HepG2 (cell line): Measurements from ENCODE around the gene KIAA1755. TPM values are rescaled to one million over a fixed set of nuclear protein-coding genes. Genes with fewer than 3 reads are reported as not detected.
A peak's percentile ranks its signal among the peaks of the same experiment; 100 is the strongest.

Experiments used
- BRF2 ChIP-seq: sonication (generic); formaldehyde crosslinking; IDR thresholded peaks from 2 replicates; pipeline ENCODE4 v1.8.1; 2022; ENCODE audit warnings: mild to moderate bottlenecking, missing genetic modification reagents
- GTF2F1 ChIP-seq: fragments of 150-350 bp; IDR thresholded peaks from 2 replicates; pipeline ENCODE4 v1.6.1; 2014; ENCODE audit warnings: low read length
- PHF20 ChIP-seq: sonication (generic); formaldehyde crosslinking; IDR thresholded peaks from 2 replicates; pipeline ENCODE4 v1.5.0; 2020; ENCODE audit warnings: mild to moderate bottlenecking, missing genetic modification reagents
- TP53 ChIP-seq: sonication (generic); formaldehyde crosslinking; conservative IDR thresholded peaks from 2 replicates; pipeline ENCODE4 v1.4.0; 2020; ENCODE audit warnings: missing genetic modification reagents
- ZBTB26 ChIP-seq: IDR thresholded peaks from 2 replicates; pipeline ENCODE4 v1.6.1; 2016; ENCODE audit warnings: missing compliant biosample characterization, missing genetic modification reagents, borderline replicate concordance
- ZBTB7B ChIP-seq: sonication (generic); formaldehyde crosslinking; IDR thresholded peaks from 2 replicates; pipeline ENCODE4 v1.4.0; 2020; ENCODE audit warnings: missing genetic modification reagents
- ZHX2 ChIP-seq, 2 experiments: sonication (generic) in 1 of 2; formaldehyde crosslinking in 1 of 2; IDR thresholded peaks; 2 replicates each; pipeline versions ENCODE4 v1.6.1 to v1.9.0; 2014 to 2022; ENCODE audit warnings: antibody characterized with exemption in 1 of 2, borderline replicate concordance in 1 of 2, inconsistent platforms in 1 of 2, low read depth in 1 of 2, missing genetic modification reagents in 1 of 2
- ZNF296 ChIP-seq: sonication (generic); formaldehyde crosslinking; conservative IDR thresholded peaks from 2 replicates; pipeline ENCODE4 v1.5.0; 2020; ENCODE audit warnings: mild to moderate bottlenecking, missing genetic modification reagents
- ZNF619 ChIP-seq: sonication (generic); formaldehyde crosslinking; IDR thresholded peaks from 2 replicates; pipeline ENCODE4 v1.4.0; 2020; ENCODE audit warnings: mild to moderate bottlenecking, missing genetic modification reagents
- ZNF839 ChIP-seq: sonication (generic); formaldehyde crosslinking; IDR thresholded peaks from 2 replicates; pipeline ENCODE4 v1.4.0; 2020; ENCODE audit warnings: missing genetic modification reagents, mild to moderate bottlenecking, borderline replicate concordance
- polyA plus RNA-seq, 8 experiments: library from polyadenylated mRNA; depleted of rRNA in 3 of 8; stranded (reverse) in 7 of 8; unstranded in 1 of 8; fragments of >200 nt; fragmentation: Illumina TruSeq in 4 of 8; extraction: Trizol in 4 of 8; gene quantifications; 2 replicates each; pipeline versions ENCODE4 v1.2.1 to v1.2.3, GENCODE V29; 2011 to 2016; ENCODE audit warnings: low read depth in 4 of 8, missing spikeins in 1 of 8, mixed read lengths in 1 of 8; ENCODE audit not compliant: insufficient read depth in 1 of 8
- total RNA-seq, 5 experiments: library from RNA; depleted of rRNA; stranded (reverse); fragments of >200 nt; fragmentation: Illumina TruSeq; extraction: Trizol; gene quantifications; 2 replicates each; pipeline ENCODE4 v1.2.3, GENCODE V29; 2016; ENCODE audit warnings: low read depth in 1 of 5
- TF ChIP-seq, protein P1 (sequence below), 2 experiments: IDR thresholded peaks; 2 replicates each; pipeline ENCODE4 v1.6.1; 2011 to 2012; ENCODE audit warnings: low read length in 2 of 2, borderline replicate concordance in 1 of 2, low read depth in 1 of 2, mild to moderate bottlenecking in 1 of 2, moderate library complexity in 1 of 2
- TF ChIP-seq, protein P2 (sequence below): IDR thresholded peaks from 2 replicates; pipeline ENCODE4 v1.6.1; 2016; ENCODE audit warnings: missing genetic modification reagents, missing compliant biosample characterization
- TF ChIP-seq, protein P3 (sequence below): sonication (generic); formaldehyde crosslinking; IDR thresholded peaks from 2 replicates; pipeline ENCODE4 v1.4.0; 2020; ENCODE audit warnings: missing genetic modification reagents

The KIAA1755 gene
- total and polyA plus RNA-seq, 2 of the 13 experiments (the other 11 are each of a cell fraction or from before 2014, with no cell fraction given) = 0.04 TPM; not detected in 1

DNA sequence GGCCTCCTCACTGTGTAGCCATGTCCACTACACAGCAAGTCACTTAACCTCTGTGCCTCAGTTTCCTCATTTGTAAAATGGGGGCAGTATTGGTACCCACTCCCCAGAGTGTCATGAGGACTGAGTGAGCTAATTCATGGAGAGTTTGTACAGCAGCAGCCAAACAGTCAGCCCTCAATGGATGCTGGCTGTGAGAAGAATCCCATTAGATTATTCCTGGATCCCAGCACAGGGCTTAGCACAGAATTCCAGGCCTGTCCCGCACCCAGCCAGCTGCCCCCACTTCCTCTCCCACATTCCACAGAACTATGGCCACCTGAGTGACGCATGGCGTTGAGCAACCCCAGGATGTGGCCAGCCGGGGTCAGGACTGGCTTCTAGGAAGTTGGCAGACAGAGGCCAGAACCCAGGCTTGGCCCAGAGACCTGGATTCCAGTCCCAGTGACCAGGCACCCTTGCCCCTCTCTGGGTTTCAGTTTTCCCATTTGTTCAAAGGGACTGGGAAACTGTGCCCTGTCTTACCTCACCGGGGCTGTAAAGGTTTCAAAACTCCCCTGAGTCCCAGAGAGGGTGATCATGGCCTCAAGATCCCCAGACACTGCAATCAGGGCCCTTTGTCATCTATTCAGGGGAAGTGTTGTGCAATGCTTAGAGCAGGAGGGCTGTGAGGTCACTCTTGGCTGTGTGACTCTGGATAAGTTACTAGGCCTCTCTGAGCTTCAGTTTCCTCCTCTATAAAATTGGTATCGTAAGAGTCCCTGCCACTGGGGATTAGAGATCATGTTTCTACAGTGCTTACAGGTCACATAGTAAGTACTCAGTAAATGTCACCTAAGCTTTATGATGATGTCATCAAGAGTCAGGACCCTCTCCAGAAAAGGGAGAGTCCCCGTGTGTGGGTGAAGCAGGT lies 92.4 kb downstream of the KIAA1755 start (continued):
- TF ChIP-seq, protein P1, sequence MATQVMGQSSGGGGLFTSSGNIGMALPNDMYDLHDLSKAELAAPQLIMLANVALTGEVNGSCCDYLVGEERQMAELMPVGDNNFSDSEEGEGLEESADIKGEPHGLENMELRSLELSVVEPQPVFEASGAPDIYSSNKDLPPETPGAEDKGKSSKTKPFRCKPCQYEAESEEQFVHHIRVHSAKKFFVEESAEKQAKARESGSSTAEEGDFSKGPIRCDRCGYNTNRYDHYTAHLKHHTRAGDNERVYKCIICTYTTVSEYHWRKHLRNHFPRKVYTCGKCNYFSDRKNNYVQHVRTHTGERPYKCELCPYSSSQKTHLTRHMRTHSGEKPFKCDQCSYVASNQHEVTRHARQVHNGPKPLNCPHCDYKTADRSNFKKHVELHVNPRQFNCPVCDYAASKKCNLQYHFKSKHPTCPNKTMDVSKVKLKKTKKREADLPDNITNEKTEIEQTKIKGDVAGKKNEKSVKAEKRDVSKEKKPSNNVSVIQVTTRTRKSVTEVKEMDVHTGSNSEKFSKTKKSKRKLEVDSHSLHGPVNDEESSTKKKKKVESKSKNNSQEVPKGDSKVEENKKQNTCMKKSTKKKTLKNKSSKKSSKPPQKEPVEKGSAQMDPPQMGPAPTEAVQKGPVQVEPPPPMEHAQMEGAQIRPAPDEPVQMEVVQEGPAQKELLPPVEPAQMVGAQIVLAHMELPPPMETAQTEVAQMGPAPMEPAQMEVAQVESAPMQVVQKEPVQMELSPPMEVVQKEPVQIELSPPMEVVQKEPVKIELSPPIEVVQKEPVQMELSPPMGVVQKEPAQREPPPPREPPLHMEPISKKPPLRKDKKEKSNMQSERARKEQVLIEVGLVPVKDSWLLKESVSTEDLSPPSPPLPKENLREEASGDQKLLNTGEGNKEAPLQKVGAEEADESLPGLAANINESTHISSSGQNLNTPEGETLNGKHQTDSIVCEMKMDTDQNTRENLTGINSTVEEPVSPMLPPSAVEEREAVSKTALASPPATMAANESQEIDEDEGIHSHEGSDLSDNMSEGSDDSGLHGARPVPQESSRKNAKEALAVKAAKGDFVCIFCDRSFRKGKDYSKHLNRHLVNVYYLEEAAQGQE (IDR thresholded peaks at IDR 0.05; ENCODE audit: borderline replicate concordance in 1 of 2, low read depth in 1 of 2, low read length in 2 of 2) = no peak
- TF ChIP-seq ZBTB26 (CRISPR knock-in tag) (no peak), ZNF619 (CRISPR knock-in tag) (0 out of 2 replicates have a peak, but pooled peaks have one; percentile 64), BRF2 (no peak), ZBTB7B (CRISPR knock-in tag) (peak; percentile 56; the same call in 1 of the 2 replicates), PHF20 (no peak), GTF2F1 (no peak), TP53 (CRISPR knock-in tag) (no peak; the same call in none of the 2 replicates), ZNF296 (CRISPR knock-in tag) (no peak), ZNF839 (CRISPR knock-in tag) (no peak), ZHX2 (IDR thresholded peaks at IDR 0.05; ENCODE audit: low read depth) (peak; percentile 75), ZHX2 (CRISPR knock-in tag; IDR thresholded peaks at IDR 0.05; ENCODE audit: borderline replicate concordance) (no peak)
- TF ChIP-seq, protein P2, sequence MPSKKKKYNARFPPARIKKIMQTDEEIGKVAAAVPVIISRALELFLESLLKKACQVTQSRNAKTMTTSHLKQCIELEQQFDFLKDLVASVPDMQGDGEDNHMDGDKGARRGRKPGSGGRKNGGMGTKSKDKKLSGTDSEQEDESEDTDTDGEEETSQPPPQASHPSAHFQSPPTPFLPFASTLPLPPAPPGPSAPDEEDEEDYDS = no peak; the same call in 1 of the 2 replicates
- TF ChIP-seq, protein P3, sequence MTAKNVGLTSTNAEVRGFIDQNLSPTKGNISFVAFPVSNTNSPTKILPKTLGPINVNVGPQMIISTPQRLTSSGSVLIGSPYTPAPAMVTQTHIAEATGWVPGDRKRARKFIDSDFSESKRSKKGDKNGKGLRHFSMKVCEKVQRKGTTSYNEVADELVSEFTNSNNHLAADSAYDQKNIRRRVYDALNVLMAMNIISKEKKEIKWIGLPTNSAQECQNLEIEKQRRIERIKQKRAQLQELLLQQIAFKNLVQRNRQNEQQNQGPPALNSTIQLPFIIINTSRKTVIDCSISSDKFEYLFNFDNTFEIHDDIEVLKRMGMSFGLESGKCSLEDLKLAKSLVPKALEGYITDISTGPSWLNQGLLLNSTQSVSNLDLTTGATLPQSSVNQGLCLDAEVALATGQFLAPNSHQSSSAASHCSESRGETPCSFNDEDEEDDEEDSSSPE (CRISPR knock-in tag) = no peak
